VCaP (cell line): Measurements from ENCODE around the gene HACD1.
"Not testable (repeated sequence)": the region's sequence is repeated elsewhere in the genome, so short reads cannot be mapped to it uniquely, and the experiment has no call there.

Source experiments
- H3K27ac ChIP-seq: fragments of 450-650 bp; 2 replicates; pipeline ENCODE4 v1.5.1; 2017
- CTCF ChIP-seq: fragments of 450-650 bp; conservative IDR thresholded peaks from 2 replicates; pipeline ENCODE4 v1.5.1; 2017; ENCODE audit warnings: mild to moderate bottlenecking, moderate library complexity

HACD1 gene

GRCh38 chr10:17590969-17591645 lies 26.1 kb downstream of the HACD1 start:
- no peak overlapping the region for H3K27ac ChIP-seq
- TF ChIP-seq CTCF: no peak

GRCh38 chr10:17589316-17589715 lies 27.9 kb downstream of the HACD1 start:
- H3K27ac ChIP-seq: not testable (repeated sequence)

- TF ChIP-seq CTCF: no peak
- H3K27ac ChIP-seq: no peak overlapping the region
These were observed 28.8 kb downstream of the HACD1 start for GRCh38 chr10:17588420-17588819.

GRCh38 chr10:17587321-17587720 lies 29.9 kb downstream of the HACD1 start:
- not testable (repeated sequence) for H3K27ac ChIP-seq

GRCh38 chr10:17586821-17587234 lies 30.3 kb downstream of the HACD1 start:
- no peak overlapping the region for H3K27ac ChIP-seq
- TF ChIP-seq CTCF: no peak

- no peak overlapping the region for H3K27ac ChIP-seq
- TF ChIP-seq CTCF: no peak
These were observed 32.2 kb downstream of the HACD1 start for GRCh38 chr10:17585016-17585415.

- no peak for TF ChIP-seq CTCF
- no peak overlapping the region for H3K27ac ChIP-seq
These were observed 36.3 kb downstream of the HACD1 start for GRCh38 chr10:17580885-17581284.

- H3K27ac ChIP-seq: no peak overlapping the region
- TF ChIP-seq CTCF: no peak
These were observed 38.6 kb downstream of the HACD1 start for GRCh38 chr10:17578603-17579002.

GRCh38 chr10:17576768-17577167 lies 40.4 kb downstream of the HACD1 start:
- H3K27ac ChIP-seq: no peak overlapping the region
- TF ChIP-seq CTCF: no peak
